ENCODE results near the gene AXDND1.

- no peak for TF ChIP-seq CTCF (IDR thresholded peaks at IDR 0.05)
- TF ChIP-seq POLR2A (IDR thresholded peaks at IDR 0.05), result no peak
Measured at GRCh38 chr1:179425186-179425585, 59.4 kb downstream of the AXDND1 start.
